A549 (cell line): Measurements from ENCODE around the gene STRAP. TPM values are rescaled to one million over a fixed set of nuclear protein-coding genes. Genes with fewer than 3 reads are reported as not detected.

Experiments
- ATAC-seq, 2 experiments: fragments of 200-7000 bp in 1 of 2; fragments of >200 bp in 1 of 2; cut with Nextera tagmentation in 1 of 2; cut with Tn5 transposase in 1 of 2; 3 replicates each; pipeline versions ENCODE4 v1.8.0 to v1.9.1; 2018 to 2020; ENCODE audit warnings: mild to moderate bottlenecking in 1 of 2, moderate library complexity in 1 of 2
- CTCF ChIA-PET: fragments of 300-600 bp; sonication (Branson Sonifier 250); formaldehyde crosslinking; extraction: SDS; loops from one replicate; lab custom pipeline; 2021; ENCODE audit warnings: antibody characterized with exemption, inconsistent platforms; lab: Yijun Ruan, JAX
- POLR2A ChIA-PET: fragments of 350-600 bp; formaldehyde crosslinking; extraction: SDS; loops from one replicate; lab custom pipeline; 2021; ENCODE audit warnings: antibody characterized with exemption, inconsistent platforms; lab: Yijun Ruan, JAX
- DNase-seq, 2 experiments: peaks; one replicate each; pipeline versions ENCODE4 v3.0.0 to v3.0.0-alpha.2; 2011 to 2016; ENCODE audit warnings: low read depth in 1 of 2, low spot score in 1 of 2
- FAIRE-seq: peaks from 2 replicates; lab custom pipeline; 2011; peaks lifted over from hg19 to GRCh38; lab: Jason Lieb, UNC
- H3K27ac ChIP-seq, 2 experiments: fragments of >200 bp; sonication (Bioruptor Twin); formaldehyde crosslinking; 3 replicates each; pipeline ENCODE4 v1.5.1; 2016 to 2017
- H3K4me1 ChIP-seq: fragments of >200 bp; sonication (Bioruptor Twin); formaldehyde crosslinking; 3 replicates; pipeline ENCODE4 v1.6.1; 2016
- H3K4me2 ChIP-seq: fragments of >200 bp; sonication (Bioruptor Twin); formaldehyde crosslinking; 3 replicates; pipeline ENCODE4 v1.6.1; 2016
- H3K4me3 ChIP-seq: fragments of >200 bp; sonication (Bioruptor Twin); formaldehyde crosslinking; 3 replicates; pipeline ENCODE4 v1.5.1; 2016
- H3K9me3 ChIP-seq: fragments of >200 bp; sonication (Bioruptor Twin); formaldehyde crosslinking; 3 replicates; pipeline ENCODE4 v1.6.1; 2016
- CBX2 ChIP-seq: fragments of 200-600 bp; sonication (generic); IDR thresholded peaks from 2 replicates; pipeline ENCODE4 v1.6.1; 2016; ENCODE audit warnings: low read depth, mild to moderate bottlenecking, borderline replicate concordance
- CEBPB ChIP-seq, 2 experiments: fragments of >200 bp in 1 of 2; sonication (Bioruptor Twin) in 1 of 2; formaldehyde crosslinking in 1 of 2; IDR thresholded peaks; 2 replicates each; pipeline ENCODE4 v1.6.1; 2012 to 2016
- ESRRA ChIP-seq: fragments of 150-350 bp; IDR thresholded peaks from 2 replicates; pipeline ENCODE4 v1.6.1; 2014; ENCODE audit warnings: mild to moderate bottlenecking, low read length, borderline replicate concordance
- GATA3 ChIP-seq: IDR thresholded peaks from 2 replicates; pipeline ENCODE4 v1.6.1; 2012; ENCODE audit warnings: borderline replicate concordance
- HOXA7 ChIP-seq: fragments of 250-450 bp; sonication (Bioruptor Pico); IDR thresholded peaks from 2 replicates; pipeline ENCODE4 v1.5.0; 2020; ENCODE audit warnings: mild to moderate bottlenecking, moderate library complexity
- MAFK ChIP-seq: fragments of 450-650 bp; IDR thresholded peaks from 2 replicates; pipeline ENCODE4 v1.6.1; 2014; ENCODE audit not compliant: partially characterized antibody
- PHF8 ChIP-seq: fragments of 200-600 bp; sonication (generic); IDR thresholded peaks from 2 replicates; pipeline ENCODE4 v1.6.1; 2016; ENCODE audit warnings: low read depth, mild to moderate bottlenecking, antibody characterized with exemption, moderate library complexity, borderline replicate concordance
- RARB ChIP-seq: fragments of 250-450 bp; sonication (Bioruptor Pico); IDR thresholded peaks from 2 replicates; pipeline ENCODE4 v1.8.0; 2021; ENCODE audit warnings: mild to moderate bottlenecking, moderate library complexity
- SMC3 ChIP-seq: fragments of >200 bp; sonication (Bioruptor Twin); formaldehyde crosslinking; IDR thresholded peaks from 3 replicates; pipeline ENCODE4 v1.6.1; 2018; ENCODE audit warnings: inconsistent platforms
- TFCP2L1 ChIP-seq: fragments of 250-450 bp; sonication (Bioruptor Pico); IDR thresholded peaks from 2 replicates; pipeline ENCODE4 v1.5.0; 2021; ENCODE audit warnings: mild to moderate bottlenecking
- ZC3H11A ChIP-seq: fragments of 450-650 bp; IDR thresholded peaks from 2 replicates; pipeline ENCODE4 v1.6.1; 2014; ENCODE audit warnings: antibody characterized with exemption, mild to moderate bottlenecking
- WGBS: methylation state at CpG from one replicate; pipeline ENCODE4 v1.1.6; 2017; ENCODE audit errors: missing lambda C conversion rate; 5-methylcytosine and 5-hydroxymethylcytosine counted together
- polyA plus RNA-seq, 4 experiments: library from polyadenylated mRNA; depleted of rRNA in 3 of 4; stranded (reverse); fragments of >200 nt; fragmentation: RNase III in 1 of 4; extraction: RNeasy Plus Mini Kit Qiagen cat#74134 plus additional on column Dnase treatment in 1 of 4; gene quantifications; 2 replicates in 3 of 4; 3 replicates in 1 of 4; pipeline ENCODE4 v1.2.3, GENCODE V29; 2011 to 2017
- TF ChIP-seq, protein P1 (sequence below): fragments of 150-350 bp; IDR thresholded peaks from 2 replicates; pipeline ENCODE4 v1.6.1; 2014; ENCODE audit warnings: low read depth, mild to moderate bottlenecking, low read length
- TF ChIP-seq, protein P2 (sequence below): fragments of 250-450 bp; sonication (Bioruptor Pico); IDR thresholded peaks from 2 replicates; pipeline ENCODE4 v1.5.0; 2020; ENCODE audit warnings: low read depth, mild to moderate bottlenecking, moderate library complexity
- TF ChIP-seq, protein P3 (sequence below): fragments of >200 bp; sonication (Bioruptor Twin); formaldehyde crosslinking; IDR thresholded peaks from 2 replicates; pipeline ENCODE4 v1.6.1; 2016
- TF ChIP-seq, protein P4 (sequence below): fragments of 200-600 bp; sonication (generic); IDR thresholded peaks from 2 replicates; pipeline ENCODE4 v1.6.1; 2016; ENCODE audit warnings: antibody characterized with exemption, mild to moderate bottlenecking, moderate library complexity

Gene STRAP
- polyA plus RNA-seq, 2 of the 4 experiments (the other 2 are of a cell fraction): 201 to 300 TPM

DNA sequence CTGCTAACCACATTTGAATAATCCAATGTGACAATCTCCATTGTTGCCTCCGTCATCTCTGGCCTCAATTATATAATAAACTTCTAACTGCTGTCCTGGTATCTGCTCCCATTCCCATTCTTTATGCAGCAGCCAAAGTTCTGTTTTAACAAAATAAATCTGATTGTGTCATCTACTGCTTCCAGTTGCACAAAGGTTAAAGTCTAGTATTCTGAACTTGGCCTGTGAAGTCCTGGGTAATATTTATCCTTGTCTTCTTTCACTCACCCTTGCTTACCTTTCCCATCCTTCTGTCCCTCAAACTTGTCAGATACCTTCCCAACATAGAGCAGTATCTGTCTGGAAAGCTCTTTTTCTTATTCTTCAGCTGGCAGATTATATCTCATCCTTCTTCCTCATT is 19.3 kb upstream of the STRAP start:
- no peak overlapping the region for H3K4me2 ChIP-seq
- no peak overlapping the region for H3K27ac ChIP-seq
- H3K4me1 ChIP-seq: no peaks in the 10 kb centered on the region
- no peak for DNase-seq
- no peak for FAIRE-seq
- ATAC-seq: no peak
- no peaks in the 10 kb centered on the region for H3K9me3 ChIP-seq
- no peak overlapping the region for H3K4me3 ChIP-seq
- WGBS: 82% methylated on average over 1 of the region's 1 CpG
- TF ChIP-seq ESRRA: no peak
- TF ChIP-seq SMC3: no peak
- TF ChIP-seq, protein P1, sequence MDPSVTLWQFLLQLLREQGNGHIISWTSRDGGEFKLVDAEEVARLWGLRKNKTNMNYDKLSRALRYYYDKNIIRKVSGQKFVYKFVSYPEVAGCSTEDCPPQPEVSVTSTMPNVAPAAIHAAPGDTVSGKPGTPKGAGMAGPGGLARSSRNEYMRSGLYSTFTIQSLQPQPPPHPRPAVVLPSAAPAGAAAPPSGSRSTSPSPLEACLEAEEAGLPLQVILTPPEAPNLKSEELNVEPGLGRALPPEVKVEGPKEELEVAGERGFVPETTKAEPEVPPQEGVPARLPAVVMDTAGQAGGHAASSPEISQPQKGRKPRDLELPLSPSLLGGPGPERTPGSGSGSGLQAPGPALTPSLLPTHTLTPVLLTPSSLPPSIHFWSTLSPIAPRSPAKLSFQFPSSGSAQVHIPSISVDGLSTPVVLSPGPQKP: no peak
- TF ChIP-seq, protein P2, sequence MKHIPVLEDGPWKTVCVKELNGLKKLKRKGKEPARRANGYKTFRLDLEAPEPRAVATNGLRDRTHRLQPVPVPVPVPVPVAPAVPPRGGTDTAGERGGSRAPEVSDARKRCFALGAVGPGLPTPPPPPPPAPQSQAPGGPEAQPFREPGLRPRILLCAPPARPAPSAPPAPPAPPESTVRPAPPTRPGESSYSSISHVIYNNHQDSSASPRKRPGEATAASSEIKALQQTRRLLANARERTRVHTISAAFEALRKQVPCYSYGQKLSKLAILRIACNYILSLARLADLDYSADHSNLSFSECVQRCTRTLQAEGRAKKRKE (CRISPR knock-in tag): no peak
- POLR2A ChIA-PET: no interaction called here
- CTCF ChIA-PET: interaction anchor here (1.2 to 1.9 kb wide), 3 partner anchors 271 to 331 kb away, joined by 3 to 6 read pairs (median 5); no protein-coding TSS in a partner anchor

DNA sequence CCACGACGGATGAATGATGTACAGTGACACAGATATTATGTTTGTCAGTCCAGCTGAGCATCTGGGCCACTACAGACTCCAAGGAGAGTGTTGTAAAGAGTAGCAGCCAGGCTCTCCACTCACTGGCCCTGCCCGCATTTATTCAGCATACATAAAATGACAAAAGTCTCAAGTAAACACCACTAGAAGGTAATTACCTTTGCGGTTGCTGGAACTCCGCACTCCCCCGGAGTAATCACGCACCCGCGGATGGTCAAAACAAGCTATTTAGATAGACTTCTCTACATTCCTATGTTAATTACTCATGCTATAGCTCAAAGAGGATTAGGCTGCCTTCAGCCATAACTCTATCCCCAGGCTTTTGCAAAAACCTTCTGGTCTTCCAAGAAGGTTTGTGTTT is 18.8 kb upstream of the STRAP start:
- CTCF ChIA-PET: interaction anchor here (0.6 to 1.9 kb wide), 6 partner anchors 9 to 336 kb away, joined by 3 to 6 read pairs (median 4); no protein-coding TSS in a partner anchor
- no peak for FAIRE-seq
- no peak for ATAC-seq
- H3K9me3 ChIP-seq: no peaks in the 10 kb centered on the region
- H3K27ac ChIP-seq: no peak overlapping the region
- 79% methylated on average over 9 of the region's 9 CpGs for WGBS
- H3K4me3 ChIP-seq: no peak overlapping the region
- no peak for DNase-seq
- no peak for TF ChIP-seq HOXA7
- TF ChIP-seq TFCP2L1: no peak
- TF ChIP-seq, protein P3, sequence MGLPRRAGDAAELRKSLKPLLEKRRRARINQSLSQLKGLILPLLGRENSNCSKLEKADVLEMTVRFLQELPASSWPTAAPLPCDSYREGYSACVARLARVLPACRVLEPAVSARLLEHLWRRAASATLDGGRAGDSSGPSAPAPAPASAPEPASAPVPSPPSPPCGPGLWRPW: no peak
- no peak for TF ChIP-seq CEBPB (IDR thresholded peaks at IDR 0.05)
- TF ChIP-seq, protein P1: no peak
- no peak for TF ChIP-seq GATA3
- TF ChIP-seq PHF8: no peak
- no peak for TF ChIP-seq ZC3H11A
- TF ChIP-seq, protein P4, sequence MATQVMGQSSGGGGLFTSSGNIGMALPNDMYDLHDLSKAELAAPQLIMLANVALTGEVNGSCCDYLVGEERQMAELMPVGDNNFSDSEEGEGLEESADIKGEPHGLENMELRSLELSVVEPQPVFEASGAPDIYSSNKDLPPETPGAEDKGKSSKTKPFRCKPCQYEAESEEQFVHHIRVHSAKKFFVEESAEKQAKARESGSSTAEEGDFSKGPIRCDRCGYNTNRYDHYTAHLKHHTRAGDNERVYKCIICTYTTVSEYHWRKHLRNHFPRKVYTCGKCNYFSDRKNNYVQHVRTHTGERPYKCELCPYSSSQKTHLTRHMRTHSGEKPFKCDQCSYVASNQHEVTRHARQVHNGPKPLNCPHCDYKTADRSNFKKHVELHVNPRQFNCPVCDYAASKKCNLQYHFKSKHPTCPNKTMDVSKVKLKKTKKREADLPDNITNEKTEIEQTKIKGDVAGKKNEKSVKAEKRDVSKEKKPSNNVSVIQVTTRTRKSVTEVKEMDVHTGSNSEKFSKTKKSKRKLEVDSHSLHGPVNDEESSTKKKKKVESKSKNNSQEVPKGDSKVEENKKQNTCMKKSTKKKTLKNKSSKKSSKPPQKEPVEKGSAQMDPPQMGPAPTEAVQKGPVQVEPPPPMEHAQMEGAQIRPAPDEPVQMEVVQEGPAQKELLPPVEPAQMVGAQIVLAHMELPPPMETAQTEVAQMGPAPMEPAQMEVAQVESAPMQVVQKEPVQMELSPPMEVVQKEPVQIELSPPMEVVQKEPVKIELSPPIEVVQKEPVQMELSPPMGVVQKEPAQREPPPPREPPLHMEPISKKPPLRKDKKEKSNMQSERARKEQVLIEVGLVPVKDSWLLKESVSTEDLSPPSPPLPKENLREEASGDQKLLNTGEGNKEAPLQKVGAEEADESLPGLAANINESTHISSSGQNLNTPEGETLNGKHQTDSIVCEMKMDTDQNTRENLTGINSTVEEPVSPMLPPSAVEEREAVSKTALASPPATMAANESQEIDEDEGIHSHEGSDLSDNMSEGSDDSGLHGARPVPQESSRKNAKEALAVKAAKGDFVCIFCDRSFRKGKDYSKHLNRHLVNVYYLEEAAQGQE: no peak
- no peak overlapping the region for H3K4me2 ChIP-seq
- POLR2A ChIA-PET: no interaction called here
- no peaks in the 10 kb centered on the region for H3K4me1 ChIP-seq

DNA sequence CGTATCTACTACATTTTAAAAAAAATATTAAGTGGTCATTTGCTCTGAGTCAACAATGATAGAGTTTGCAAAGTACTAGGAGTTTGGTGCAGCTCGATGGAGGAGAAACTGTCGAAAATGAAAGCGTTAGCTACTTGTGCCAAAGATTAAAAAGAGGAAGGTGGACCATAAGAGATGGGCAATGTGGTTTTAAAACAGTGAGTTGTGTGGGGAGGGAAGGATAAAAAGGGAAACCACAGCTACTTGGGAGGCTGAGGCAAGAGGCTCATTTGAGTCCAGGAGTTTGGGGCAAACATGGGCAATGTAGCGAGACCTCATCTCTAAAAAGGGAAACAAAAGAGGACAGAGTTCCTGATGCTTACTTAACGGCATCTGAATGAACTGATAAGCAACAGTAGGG is 18.2 kb upstream of the STRAP start:
- peaks cover 3% of the 10 kb centered on the region; the same call in 1 of the 3 replicates for H3K9me3 ChIP-seq
- no peaks in the 10 kb centered on the region for H3K4me1 ChIP-seq
- FAIRE-seq: no peak
- no peak overlapping the region for H3K4me3 ChIP-seq
- POLR2A ChIA-PET: no interaction called here
- H3K27ac ChIP-seq: no peak overlapping the region
- no peak for ATAC-seq
- no peak overlapping the region for H3K4me2 ChIP-seq
- CTCF ChIA-PET: interaction anchor here (0.6 to 1.9 kb wide), 6 partner anchors 9 to 337 kb away, joined by 3 to 6 read pairs (median 4); no protein-coding TSS in a partner anchor
- no peak for DNase-seq
- TF ChIP-seq CBX2 (no peak), RARB (no peak), MAFK (no peak)
- TF ChIP-seq, protein P1: no peak
- TF ChIP-seq, protein P2 (CRISPR knock-in tag): no peak
- WGBS: 66% methylated on average over 6 of the region's 6 CpGs
